GM12873 (cell line): ENCODE measurements around the gene NTM.
A peak's percentile ranks its signal among the peaks of the same experiment; 100 is the strongest.

Source experiments
- TF ChIP-seq, protein P1 (sequence below): IDR thresholded peaks from 2 replicates; pipeline ENCODE4 v1.5.1; 2012; ENCODE audit warnings: low read depth, mild to moderate bottlenecking, moderate library complexity, low read length, control low read depth; ENCODE audit not compliant: insufficient read depth; ENCODE audit errors: missing control alignments

Gene NTM

DNA sequence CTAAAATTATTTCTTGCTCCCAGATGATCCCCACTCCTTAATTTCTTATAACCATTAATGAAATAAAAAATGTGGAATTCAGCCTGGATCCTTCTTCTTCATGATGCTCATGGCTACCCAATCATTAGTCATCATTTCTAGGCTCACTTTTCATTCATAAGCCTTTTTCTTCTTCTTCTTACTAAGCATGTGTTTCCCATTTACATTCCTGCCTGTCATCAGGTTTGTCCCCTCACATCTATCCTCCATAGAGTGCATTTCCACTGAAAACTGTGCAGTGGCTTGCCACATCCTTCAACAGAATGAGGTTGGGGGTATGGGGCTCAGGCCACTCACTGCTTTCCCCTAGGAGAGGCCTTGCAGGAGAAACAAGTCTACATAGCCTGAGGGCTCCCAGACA, 35.8 kb upstream of the NTM start:
- TF ChIP-seq, protein P1, sequence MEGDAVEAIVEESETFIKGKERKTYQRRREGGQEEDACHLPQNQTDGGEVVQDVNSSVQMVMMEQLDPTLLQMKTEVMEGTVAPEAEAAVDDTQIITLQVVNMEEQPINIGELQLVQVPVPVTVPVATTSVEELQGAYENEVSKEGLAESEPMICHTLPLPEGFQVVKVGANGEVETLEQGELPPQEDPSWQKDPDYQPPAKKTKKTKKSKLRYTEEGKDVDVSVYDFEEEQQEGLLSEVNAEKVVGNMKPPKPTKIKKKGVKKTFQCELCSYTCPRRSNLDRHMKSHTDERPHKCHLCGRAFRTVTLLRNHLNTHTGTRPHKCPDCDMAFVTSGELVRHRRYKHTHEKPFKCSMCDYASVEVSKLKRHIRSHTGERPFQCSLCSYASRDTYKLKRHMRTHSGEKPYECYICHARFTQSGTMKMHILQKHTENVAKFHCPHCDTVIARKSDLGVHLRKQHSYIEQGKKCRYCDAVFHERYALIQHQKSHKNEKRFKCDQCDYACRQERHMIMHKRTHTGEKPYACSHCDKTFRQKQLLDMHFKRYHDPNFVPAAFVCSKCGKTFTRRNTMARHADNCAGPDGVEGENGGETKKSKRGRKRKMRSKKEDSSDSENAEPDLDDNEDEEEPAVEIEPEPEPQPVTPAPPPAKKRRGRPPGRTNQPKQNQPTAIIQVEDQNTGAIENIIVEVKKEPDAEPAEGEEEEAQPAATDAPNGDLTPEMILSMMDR: no peak

DNA sequence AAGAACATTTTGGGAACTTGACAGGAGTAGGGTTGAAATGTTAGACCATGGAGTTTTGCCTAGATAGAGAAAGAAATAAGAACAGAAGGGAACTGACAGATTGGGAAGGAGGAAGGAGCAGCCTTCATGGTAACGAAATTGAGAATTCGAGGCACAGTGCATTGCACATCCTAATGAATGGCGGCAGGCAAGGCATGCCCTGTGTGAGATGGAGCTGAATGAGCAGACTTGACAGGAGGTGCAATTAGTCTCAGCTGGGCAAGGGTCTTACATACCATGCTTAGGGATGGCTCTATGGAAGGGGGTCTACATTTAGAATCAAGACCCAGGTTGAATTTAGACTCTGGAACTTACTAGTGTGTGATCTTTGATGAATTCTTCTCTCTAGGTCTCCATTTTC, 25.0 kb upstream of the NTM start:
- TF ChIP-seq, protein P1: no peak

DNA sequence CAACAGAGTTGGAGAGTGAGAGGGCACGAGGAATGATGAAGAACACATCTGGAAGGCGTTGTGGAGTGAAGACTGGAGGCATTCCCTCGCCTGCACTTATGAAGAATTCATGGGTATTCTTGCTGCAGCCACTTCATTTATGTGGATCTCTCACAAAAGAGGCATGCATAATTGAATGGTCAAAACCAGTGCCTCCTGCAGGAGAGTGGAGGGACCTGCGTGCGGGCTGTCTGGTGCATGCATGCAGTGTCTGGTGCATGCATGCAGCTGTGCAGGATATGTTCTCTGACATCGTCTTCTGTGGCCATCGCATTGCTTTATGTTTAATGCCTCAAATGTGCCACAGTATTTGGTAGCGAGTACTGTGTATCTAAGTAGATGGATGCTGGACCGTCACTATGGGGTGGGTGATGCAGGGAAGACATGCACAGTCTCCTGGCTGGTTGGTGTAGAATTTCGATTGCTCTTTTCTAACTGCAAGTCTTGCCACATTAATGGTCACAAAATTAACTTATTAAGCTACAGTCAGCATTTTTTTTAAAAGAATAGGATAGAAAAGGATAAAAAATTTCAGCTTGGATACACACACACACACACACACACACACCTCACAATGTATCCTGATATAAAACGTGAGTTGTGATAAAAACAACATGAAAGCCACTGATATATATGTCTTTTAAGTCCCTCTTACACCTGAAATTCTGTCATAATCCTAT, 20.9 kb upstream of the NTM start:
- TF ChIP-seq, protein P1: peak; percentile 27

DNA sequence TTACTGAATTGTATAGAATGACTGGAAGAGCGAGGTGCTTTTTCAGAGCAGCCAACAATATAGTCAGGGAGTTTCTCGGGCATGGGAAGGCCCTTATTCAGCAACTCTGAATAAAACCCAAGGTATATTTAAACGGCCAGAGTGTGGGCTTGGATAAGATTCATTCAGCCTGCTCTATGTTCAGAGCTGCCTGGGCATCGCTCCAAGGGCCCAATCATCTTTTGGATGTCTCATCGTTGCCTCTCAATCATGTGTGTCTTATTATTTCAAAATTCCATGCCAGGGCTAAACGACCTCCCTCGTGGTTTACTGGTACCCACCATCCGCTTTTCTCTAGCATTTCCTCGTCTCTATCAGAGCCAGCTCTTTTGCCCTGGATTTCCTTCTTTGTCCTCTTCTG, 19.5 kb upstream of the NTM start:
- TF ChIP-seq, protein P1: no peak

- TF ChIP-seq, protein P1: no peak
These were observed 18.6 kb upstream of the NTM start for GRCh38 chr11:131351848-131352247.

GRCh38 chr11:131353766-131354165, 16.6 kb upstream of the NTM start:
- TF ChIP-seq, protein P1: no peak

- TF ChIP-seq, protein P1: no peak
These were observed 16.1 kb upstream of the NTM start for GRCh38 chr11:131354251-131354701.

DNA sequence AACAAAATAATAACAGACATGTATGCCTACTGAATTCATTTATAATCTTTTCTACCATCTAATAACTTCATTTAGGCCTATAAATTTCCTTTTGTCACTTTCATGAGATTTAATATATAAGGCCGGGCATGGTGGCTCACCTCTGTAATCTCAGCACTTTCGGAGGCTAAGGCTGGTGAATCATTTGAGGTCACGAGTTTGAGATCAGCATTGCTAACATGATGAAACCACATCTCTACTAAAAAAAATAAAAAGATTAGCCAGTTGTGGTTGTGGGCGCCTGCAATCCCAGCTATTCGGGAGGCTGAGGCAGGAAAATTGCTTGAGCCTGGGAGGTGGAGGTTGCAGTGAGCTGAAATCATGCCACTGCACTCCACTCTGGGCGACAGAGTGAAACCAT, 14.2 kb upstream of the NTM start:
- TF ChIP-seq, protein P1: no peak
